HUDEP-2 (cell line): Measurements from ENCODE around the gene PKD2L2.
"Not testable (repeated sequence)": the region's sequence is repeated elsewhere in the genome, so short reads cannot be mapped to it uniquely, and the experiment has no call there.

Source experiments
- DNase-seq, 76 experiments: peaks; one replicate each; lab custom pipeline; 2025; ENCODE audit not compliant: unreplicated experiment in 76 of 76; lab: John Stamatoyannopoulos, UW

PKD2L2 gene

GRCh38 chr5:137954131-137954879, 65.0 kb downstream of the PKD2L2 start:
- no peak for DNase-seq

DNA sequence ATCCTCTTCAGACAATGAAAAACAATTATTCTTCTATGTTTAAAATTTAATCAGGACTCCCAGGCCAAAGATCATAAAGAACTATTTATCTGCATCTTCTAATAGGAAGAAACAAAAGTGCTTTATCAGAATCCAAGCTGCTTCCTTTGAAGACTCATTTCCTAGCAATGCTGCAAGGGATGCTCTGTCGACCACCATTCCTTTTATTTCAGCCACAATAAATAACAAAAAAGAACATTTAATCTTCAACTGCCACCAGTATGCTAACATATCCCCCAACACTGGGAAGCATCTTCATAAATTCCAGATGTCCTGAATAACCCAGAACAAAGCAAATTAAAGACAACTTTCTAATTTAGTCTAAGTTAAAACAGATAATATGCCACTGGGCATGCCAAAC, 68.7 kb downstream of the PKD2L2 start:
- no peak for DNase-seq

- no peak for DNase-seq
Observed at GRCh38 chr5:137959488-137959887, 70.2 kb downstream of the PKD2L2 start.

DNA sequence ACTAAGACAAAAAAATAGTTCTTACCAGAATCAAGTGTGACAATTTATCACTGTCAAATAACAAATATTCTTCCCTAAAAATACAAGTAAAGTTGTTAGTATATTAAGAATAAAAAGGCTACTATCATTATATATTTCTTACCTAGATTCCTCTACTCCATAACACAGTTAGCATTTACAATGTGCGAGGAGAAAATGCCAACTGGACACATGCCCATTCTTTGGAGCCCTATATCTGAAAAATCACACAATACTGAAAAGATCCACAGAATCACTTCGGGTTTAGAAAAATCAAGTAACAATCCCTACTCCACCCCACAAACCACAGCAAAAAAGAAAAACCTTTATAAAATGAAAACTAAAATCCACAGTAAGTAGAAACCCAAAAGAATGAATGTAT, 70.9 kb downstream of the PKD2L2 start:
- DNase-seq = no peak

GRCh38 chr5:137960819-137961218, 71.6 kb downstream of the PKD2L2 start:
- no peak for DNase-seq

- not testable (repeated sequence) for DNase-seq
Observed at GRCh38 chr5:137970384-137970783, 81.1 kb downstream of the PKD2L2 start.

DNA sequence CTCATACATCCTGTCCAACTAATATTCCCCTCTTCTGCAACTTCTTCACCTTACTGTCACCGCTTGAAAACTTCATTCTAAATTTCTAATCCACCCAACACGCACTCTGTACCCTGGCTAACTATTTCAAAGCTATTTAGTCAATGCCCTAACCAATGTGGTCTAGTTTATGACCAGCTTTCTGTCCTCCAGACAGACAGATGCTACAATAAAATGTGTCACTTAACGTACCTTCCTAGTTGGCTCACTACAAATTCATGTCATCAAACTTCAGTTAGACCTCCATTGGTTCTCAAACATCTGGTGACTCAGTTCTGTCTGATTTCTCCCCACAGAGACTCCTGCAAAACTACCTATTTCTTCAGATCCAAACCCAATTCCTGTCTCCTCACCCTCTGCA, 86.0 kb downstream of the PKD2L2 start:
- DNase-seq = no peak

- DNase-seq = no peak
Observed at GRCh38 chr5:137989419-137989818, 100.2 kb downstream of the PKD2L2 start.
